ENCODE results near the gene SSH2.

GRCh38 chr17:29941334-29941733, 11.3 kb upstream of the SSH2 start, which contains the start of gene EFCAB5:
- no peak for TF ChIP-seq CTCF (IDR thresholded peaks at IDR 0.05; ENCODE audit: low read length)
- TF ChIP-seq EZH2 (optimal IDR thresholded peaks at IDR 0.05; ENCODE audit: low read depth, low read length), result no peak
- no peak for TF ChIP-seq EZH2phosphoT487 (IDR thresholded peaks at IDR 0.05; ENCODE audit: low read length)
